Activated CD8-positive, alpha-beta memory T cell treated with anti-CD3 and anti-CD28 coated beads for 48 hours (primary cell): ENCODE measurements around the gene B3GNT2.
"Not testable (repeated sequence)": the region's sequence is repeated elsewhere in the genome, so short reads cannot be mapped to it uniquely, and the experiment has no call there.

Experiments used
- DNase-seq, 3 experiments: peaks; one replicate each; pipeline ENCODE4 v3.0.0-alpha.2; 2020; ENCODE audit warnings: low read depth in 2 of 3, low spot score in 2 of 3

The B3GNT2 gene

GRCh38 chr2:62195421-62196277, at the start of gene B3GNT2:
Gene B3GNT2, plus strand, starts transcription at chr2:62196115. Its CDS starts 26,106 bp downstream, at chr2:62222221.
- DNase-seq = peak; percentile 74 to 83 (median 79)

GRCh38 chr2:62146790-62147189, 49.1 kb upstream of the B3GNT2 start:
- not testable (repeated sequence) for DNase-seq

- DNase-seq = no peak
Measured at GRCh38 chr2:62147610-62148301, 48.2 kb upstream of the B3GNT2 start.

- no peak for DNase-seq
Measured at GRCh38 chr2:62149708-62150107, 46.2 kb upstream of the B3GNT2 start.

- no peak for DNase-seq
Measured at GRCh38 chr2:62150597-62151305, 45.2 kb upstream of the B3GNT2 start.

- DNase-seq = no peak
Measured at GRCh38 chr2:62151306-62151638, 44.6 kb upstream of the B3GNT2 start.

GRCh38 chr2:62152000-62152399, 43.9 kb upstream of the B3GNT2 start:
- DNase-seq = no peak

- DNase-seq = no peak
Measured at GRCh38 chr2:62156861-62157496, 38.9 kb upstream of the B3GNT2 start.

GRCh38 chr2:62158444-62159121, 37.3 kb upstream of the B3GNT2 start:
- no peak for DNase-seq

- not testable (repeated sequence) for DNase-seq
Measured at GRCh38 chr2:62160691-62161090, 35.2 kb upstream of the B3GNT2 start.

GRCh38 chr2:62163106-62163831, 32.6 kb upstream of the B3GNT2 start:
- DNase-seq = no peak

GRCh38 chr2:62163834-62164233, 32.1 kb upstream of the B3GNT2 start:
- no peak for DNase-seq

- DNase-seq = no peak
Measured at GRCh38 chr2:62175728-62176127, 20.2 kb upstream of the B3GNT2 start.

GRCh38 chr2:62176801-62177200, 19.1 kb upstream of the B3GNT2 start:
- DNase-seq = no peak

GRCh38 chr2:62177392-62178049, 18.4 kb upstream of the B3GNT2 start:
- DNase-seq = no peak

- DNase-seq = no peak
Measured at GRCh38 chr2:62178741-62179271, 17.1 kb upstream of the B3GNT2 start.

GRCh38 chr2:62180975-62181374, 14.9 kb upstream of the B3GNT2 start:
- no peak for DNase-seq

- no peak for DNase-seq
Measured at GRCh38 chr2:62181843-62182242, 14.1 kb upstream of the B3GNT2 start.

- no peak for DNase-seq
Measured at GRCh38 chr2:62184512-62185230, 11.2 kb upstream of the B3GNT2 start.
